Measurements from ENCODE around the gene MYO1D. TPM values are rescaled to one million over a fixed set of nuclear protein-coding genes. Genes with fewer than 3 reads are reported as not detected.
"Not testable (repeated sequence)": the region's sequence is repeated elsewhere in the genome, so short reads cannot be mapped to it uniquely, and the experiment has no call there.

The MYO1D gene
- total RNA-seq, 1 experiment from 2014 or later, result 23.5 TPM

- Histone ChIP-seq H3K79me2 (ENCODE audit: low read length) (no peaks in the 10 kb centered on the region), H4K20me1 (ENCODE audit: low read length) (no peaks in the 10 kb centered on the region), H2AFZ (ENCODE audit: low read length) (no peak overlapping the region), H3K9me2 (replicated peaks; ENCODE audit: low read length) (no peaks in the 10 kb centered on the region), H3K27me3 (ENCODE audit: low read length) (no peaks in the 10 kb centered on the region), H3F3A (ENCODE audit: low read length, unreplicated experiment) (no peaks in the 10 kb centered on the region), H3K4me2 (ENCODE audit: low read length) (no peak overlapping the region), H3K9ac (ENCODE audit: low read length) (no peak overlapping the region), H3K9me3 (ENCODE audit: low read length) (no peaks in the 10 kb centered on the region), H3K27ac (ENCODE audit: low read length) (no peak overlapping the region), H3K4me3 (ENCODE audit: low read length) (no peak overlapping the region), H3K4me1 (ENCODE audit: insufficient read depth, low read length) (no peaks in the 10 kb centered on the region), H3K36me3 (ENCODE audit: low read depth, low read length) (peaks cover 11% of the 10 kb centered on the region)
- POLR2A ChIA-PET (ENCODE audit: unreplicated experiment), result no interaction called here
- CTCF ChIA-PET, result no interaction called here
- DNase-seq (no peak), ATAC-seq (no peak)
- BruUV-seq (replicated peaks), result no TSS peak
- TF ChIP-seq EZH2 (IDR thresholded peaks at IDR 0.05; ENCODE audit: low read length, unreplicated experiment), result no peak
- no peak for TF ChIP-seq CTCF (conservative IDR thresholded peaks at IDR 0.05; ENCODE audit: low read depth, low read length)
- no peak for TF ChIP-seq EZH2phosphoT487 (IDR thresholded peaks at IDR 0.05; ENCODE audit: borderline replicate concordance, low read length)
- intact Hi-C loops (cut with micrococcal nuclease), result no loop called here
These were observed 225.8 kb downstream of the MYO1D start for GRCh38 chr17:32651084-32651483.

GRCh38 chr17:32648450-32648849, 228.5 kb downstream of the MYO1D start:
- H3K9me2 ChIP-seq (replicated peaks; ENCODE audit: low read length), result no peaks in the 10 kb centered on the region
- ATAC-seq, result no peak
- H4K20me1 ChIP-seq (ENCODE audit: low read length), result no peaks in the 10 kb centered on the region
- no peaks in the 10 kb centered on the region for H3K27me3 ChIP-seq (ENCODE audit: low read length)
- H3K79me2 ChIP-seq (ENCODE audit: low read length), result no peaks in the 10 kb centered on the region
- intact Hi-C loops (cut with micrococcal nuclease), result no loop called here
- BruUV-seq (replicated peaks), result no TSS peak
- no peak overlapping the region for H2AFZ ChIP-seq (ENCODE audit: low read length)
- no peak for DNase-seq
- no peak overlapping the region for H3K4me2 ChIP-seq (ENCODE audit: low read length)
- H3K27ac ChIP-seq (ENCODE audit: low read length), result no peak overlapping the region
- peaks cover 11% of the 10 kb centered on the region for H3K36me3 ChIP-seq (ENCODE audit: low read depth, low read length)
- no peak for TF ChIP-seq EZH2 (IDR thresholded peaks at IDR 0.05; ENCODE audit: low read length, unreplicated experiment)
- no peak for TF ChIP-seq CTCF (conservative IDR thresholded peaks at IDR 0.05; ENCODE audit: low read depth, low read length)
- no peak for TF ChIP-seq EZH2phosphoT487 (IDR thresholded peaks at IDR 0.05; ENCODE audit: borderline replicate concordance, low read length)
- CTCF ChIA-PET, result no interaction called here
- H3K9ac ChIP-seq (ENCODE audit: low read length), result no peak overlapping the region
- H3K4me1 ChIP-seq (ENCODE audit: insufficient read depth, low read length), result no peaks in the 10 kb centered on the region
- H3K9me3 ChIP-seq (ENCODE audit: low read length), result no peaks in the 10 kb centered on the region
- POLR2A ChIA-PET (ENCODE audit: unreplicated experiment), result no interaction called here
- no peaks in the 10 kb centered on the region for H3F3A ChIP-seq (ENCODE audit: low read length, unreplicated experiment)
- H3K4me3 ChIP-seq (ENCODE audit: low read length), result no peak overlapping the region

GRCh38 chr17:32646941-32647340, 230.0 kb downstream of the MYO1D start:
- Histone ChIP-seq H3K4me3 (ENCODE audit: low read length) (no peak overlapping the region), H3K9me2 (replicated peaks; ENCODE audit: low read length) (no peaks in the 10 kb centered on the region), H3K79me2 (ENCODE audit: low read length) (no peaks in the 10 kb centered on the region), H3K4me2 (ENCODE audit: low read length) (no peak overlapping the region), H2AFZ (ENCODE audit: low read length) (no peak overlapping the region), H3K9me3 (ENCODE audit: low read length) (no peaks in the 10 kb centered on the region), H3K36me3 (ENCODE audit: low read depth, low read length) (peaks cover 11% of the 10 kb centered on the region), H4K20me1 (ENCODE audit: low read length) (no peaks in the 10 kb centered on the region), H3K4me1 (ENCODE audit: insufficient read depth, low read length) (no peaks in the 10 kb centered on the region), H3K9ac (ENCODE audit: low read length) (no peak overlapping the region), H3K27ac (ENCODE audit: low read length) (no peak overlapping the region), H3F3A (ENCODE audit: low read length, unreplicated experiment) (no peaks in the 10 kb centered on the region), H3K27me3 (ENCODE audit: low read length) (no peaks in the 10 kb centered on the region)
- DNase-seq (no peak), ATAC-seq (no peak)
- no TSS peak for BruUV-seq (replicated peaks)
- intact Hi-C loops (cut with micrococcal nuclease), result no loop called here
- POLR2A ChIA-PET (ENCODE audit: unreplicated experiment), result interaction anchor here (0.5 kb wide), 1 partner anchor 11 kb away, joined by 4 read pairs; no protein-coding TSS in a partner anchor
- TF ChIP-seq CTCF (conservative IDR thresholded peaks at IDR 0.05; ENCODE audit: low read depth, low read length), result no peak
- TF ChIP-seq EZH2phosphoT487 (IDR thresholded peaks at IDR 0.05; ENCODE audit: borderline replicate concordance, low read length), result no peak
- TF ChIP-seq EZH2 (IDR thresholded peaks at IDR 0.05; ENCODE audit: low read length, unreplicated experiment), result no peak
- CTCF ChIA-PET, result no interaction called here

- H3K9me2 ChIP-seq (replicated peaks; ENCODE audit: low read length); intact Hi-C loops (cut with micrococcal nuclease); CTCF ChIA-PET; H2AFZ ChIP-seq (ENCODE audit: low read length); H3K4me3 ChIP-seq (ENCODE audit: low read length); H3F3A ChIP-seq (ENCODE audit: low read length, unreplicated experiment); H3K27ac ChIP-seq (ENCODE audit: low read length); POLR2A ChIA-PET (ENCODE audit: unreplicated experiment); BruUV-seq (replicated peaks); DNase-seq; H4K20me1 ChIP-seq (ENCODE audit: low read length); H3K27me3 ChIP-seq (ENCODE audit: low read length); H3K36me3 ChIP-seq (ENCODE audit: low read depth, low read length); H3K9me3 ChIP-seq (ENCODE audit: low read length); H3K9ac ChIP-seq (ENCODE audit: low read length); ATAC-seq; H3K79me2 ChIP-seq (ENCODE audit: low read length); H3K4me1 ChIP-seq (ENCODE audit: insufficient read depth, low read length); H3K4me2 ChIP-seq (ENCODE audit: low read length): not testable (repeated sequence)
These were observed 235.4 kb downstream of the MYO1D start for GRCh38 chr17:32641514-32641913.
